ENCODE data around the gene BAZ1A. TPM values are rescaled to one million over a fixed set of nuclear protein-coding genes. Genes with fewer than 3 reads are reported as not detected.
A peak's percentile ranks its signal among the peaks of the same experiment; 100 is the strongest.

The BAZ1A gene
- polyA plus RNA-seq (2012; ENCODE audit: missing spikeins), result 47.2 TPM

- TF ChIP-seq POLR2A (IDR thresholded peaks at IDR 0.05; ENCODE audit: low read depth, low read length) (peak; percentile 81; the same call in 1 of the 2 replicates), TAF1 (IDR thresholded peaks at IDR 0.05; ENCODE audit: borderline replicate concordance, low read depth, low read length) (peak; percentile 84), POLR2AphosphoS5 (IDR thresholded peaks at IDR 0.05; ENCODE audit: low read depth, low read length) (peak; percentile 53; the same call in 1 of the 2 replicates)
These were observed at the start of gene BAZ1A for GRCh38 chr14:34875031-34875922. Gene BAZ1A (minus strand): TSS chr14:34875360. CDS start chr14:34874604, 756 bp downstream.

GRCh38 chr14:34920339-34920738 lies 45.2 kb upstream of the BAZ1A start:
- no peak for TF ChIP-seq TAF1 (IDR thresholded peaks at IDR 0.05; ENCODE audit: borderline replicate concordance, low read depth, low read length)
- TF ChIP-seq POLR2A (IDR thresholded peaks at IDR 0.05; ENCODE audit: low read depth, low read length), result no peak
- TF ChIP-seq POLR2AphosphoS5 (IDR thresholded peaks at IDR 0.05; ENCODE audit: low read depth, low read length), result no peak
- DNase-seq (ENCODE audit: insufficient read length), result no peak
- no peak for FAIRE-seq

More at GRCh38 chr14:34875031-34875922, at the start of gene BAZ1A:
- FAIRE-seq, result peak; percentile 9
- peak; percentile 41 for DNase-seq (ENCODE audit: insufficient read length)

GRCh38 chr14:34913619-34914018 lies 38.5 kb upstream of the BAZ1A start:
- FAIRE-seq (no peak), DNase-seq (ENCODE audit: insufficient read length) (no peak)
- TF ChIP-seq POLR2A (IDR thresholded peaks at IDR 0.05; ENCODE audit: low read depth, low read length) (no peak), TAF1 (IDR thresholded peaks at IDR 0.05; ENCODE audit: borderline replicate concordance, low read depth, low read length) (no peak), POLR2AphosphoS5 (IDR thresholded peaks at IDR 0.05; ENCODE audit: low read depth, low read length) (no peak)

GRCh38 chr14:34912966-34913365 lies 37.8 kb upstream of the BAZ1A start:
- DNase-seq (ENCODE audit: insufficient read length), result no peak
- no peak for FAIRE-seq
- no peak for TF ChIP-seq POLR2A (IDR thresholded peaks at IDR 0.05; ENCODE audit: low read depth, low read length)
- no peak for TF ChIP-seq POLR2AphosphoS5 (IDR thresholded peaks at IDR 0.05; ENCODE audit: low read depth, low read length)
- no peak for TF ChIP-seq TAF1 (IDR thresholded peaks at IDR 0.05; ENCODE audit: borderline replicate concordance, low read depth, low read length)

GRCh38 chr14:34912182-34912581 lies 37.0 kb upstream of the BAZ1A start:
- peak; percentile 24 for FAIRE-seq
- no peak for TF ChIP-seq TAF1 (IDR thresholded peaks at IDR 0.05; ENCODE audit: borderline replicate concordance, low read depth, low read length)
- TF ChIP-seq POLR2AphosphoS5 (IDR thresholded peaks at IDR 0.05; ENCODE audit: low read depth, low read length), result no peak
- no peak for TF ChIP-seq POLR2A (IDR thresholded peaks at IDR 0.05; ENCODE audit: low read depth, low read length)
- no peak for DNase-seq (ENCODE audit: insufficient read length)

- FAIRE-seq (no peak), DNase-seq (ENCODE audit: insufficient read length) (no peak)
- no peak for TF ChIP-seq TAF1 (IDR thresholded peaks at IDR 0.05; ENCODE audit: borderline replicate concordance, low read depth, low read length)
- TF ChIP-seq POLR2AphosphoS5 (IDR thresholded peaks at IDR 0.05; ENCODE audit: low read depth, low read length), result no peak
- no peak for TF ChIP-seq POLR2A (IDR thresholded peaks at IDR 0.05; ENCODE audit: low read depth, low read length)
These were observed 36.3 kb upstream of the BAZ1A start for GRCh38 chr14:34911209-34912150.

GRCh38 chr14:34906287-34906686 lies 31.1 kb upstream of the BAZ1A start:
- FAIRE-seq (no peak), DNase-seq (ENCODE audit: insufficient read length) (no peak)
- TF ChIP-seq POLR2A (IDR thresholded peaks at IDR 0.05; ENCODE audit: low read depth, low read length) (no peak), POLR2AphosphoS5 (IDR thresholded peaks at IDR 0.05; ENCODE audit: low read depth, low read length) (no peak), TAF1 (IDR thresholded peaks at IDR 0.05; ENCODE audit: borderline replicate concordance, low read depth, low read length) (no peak)

GRCh38 chr14:34895277-34895676 lies 20.1 kb upstream of the BAZ1A start:
- DNase-seq (ENCODE audit: insufficient read length) (no peak), FAIRE-seq (no peak)
- TF ChIP-seq POLR2A (IDR thresholded peaks at IDR 0.05; ENCODE audit: low read depth, low read length) (no peak), TAF1 (IDR thresholded peaks at IDR 0.05; ENCODE audit: borderline replicate concordance, low read depth, low read length) (no peak), POLR2AphosphoS5 (IDR thresholded peaks at IDR 0.05; ENCODE audit: low read depth, low read length) (no peak)

GRCh38 chr14:34890937-34891336 lies 15.8 kb upstream of the BAZ1A start:
- FAIRE-seq (no peak), DNase-seq (ENCODE audit: insufficient read length) (no peak)
- no peak for TF ChIP-seq POLR2AphosphoS5 (IDR thresholded peaks at IDR 0.05; ENCODE audit: low read depth, low read length)
- no peak for TF ChIP-seq TAF1 (IDR thresholded peaks at IDR 0.05; ENCODE audit: borderline replicate concordance, low read depth, low read length)
- no peak for TF ChIP-seq POLR2A (IDR thresholded peaks at IDR 0.05; ENCODE audit: low read depth, low read length)

- DNase-seq (ENCODE audit: insufficient read length), result no peak
- TF ChIP-seq POLR2A (IDR thresholded peaks at IDR 0.05; ENCODE audit: low read depth, low read length), result no peak
- TF ChIP-seq TAF1 (IDR thresholded peaks at IDR 0.05; ENCODE audit: borderline replicate concordance, low read depth, low read length), result no peak
- no peak for TF ChIP-seq POLR2AphosphoS5 (IDR thresholded peaks at IDR 0.05; ENCODE audit: low read depth, low read length)
- FAIRE-seq, result no peak
These were observed 13.0 kb upstream of the BAZ1A start for GRCh38 chr14:34888186-34888585.

- no peak for DNase-seq (ENCODE audit: insufficient read length)
- TF ChIP-seq POLR2A (IDR thresholded peaks at IDR 0.05; ENCODE audit: low read depth, low read length), result no peak
- TF ChIP-seq POLR2AphosphoS5 (IDR thresholded peaks at IDR 0.05; ENCODE audit: low read depth, low read length), result no peak
- TF ChIP-seq TAF1 (IDR thresholded peaks at IDR 0.05; ENCODE audit: borderline replicate concordance, low read depth, low read length), result no peak
- FAIRE-seq, result no peak
These were observed 8.8 kb upstream of the BAZ1A start for GRCh38 chr14:34883954-34884353.

Measured in GM12892 (cell line).